Stimulated activated CD4-positive, alpha-beta T cell treated with anti-CD3 and anti-CD28 coated beads, Interleukin-15, amount 100 ng/mL, for 24 hours (primary cell): Measurements from ENCODE around the gene ITIH5.

ENCODE experiments used
- DNase-seq: peaks from one replicate; pipeline ENCODE4 v3.0.0-alpha.2; 2020

Gene ITIH5

DNA sequence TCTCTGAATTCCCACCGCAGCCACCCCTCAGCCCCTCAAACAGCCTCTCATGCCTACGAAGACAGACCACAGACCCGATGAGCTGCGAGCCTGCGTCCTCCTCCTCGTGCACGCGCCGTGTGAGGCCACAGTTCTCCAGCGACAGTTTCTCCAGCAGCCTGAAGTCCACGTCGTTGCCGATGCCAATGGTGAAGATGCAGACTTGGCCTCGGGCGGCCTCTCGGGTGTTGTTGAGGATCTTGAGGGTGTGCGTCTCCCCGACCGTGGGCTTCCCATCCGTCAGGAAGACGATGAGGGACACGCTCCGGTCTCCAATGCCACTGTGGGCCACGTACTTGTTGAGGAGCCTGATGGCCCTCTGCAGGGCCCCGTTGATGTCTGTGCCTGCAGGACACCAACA is 87.1 kb downstream of the ITIH5 start:
- no peak for DNase-seq

DNA sequence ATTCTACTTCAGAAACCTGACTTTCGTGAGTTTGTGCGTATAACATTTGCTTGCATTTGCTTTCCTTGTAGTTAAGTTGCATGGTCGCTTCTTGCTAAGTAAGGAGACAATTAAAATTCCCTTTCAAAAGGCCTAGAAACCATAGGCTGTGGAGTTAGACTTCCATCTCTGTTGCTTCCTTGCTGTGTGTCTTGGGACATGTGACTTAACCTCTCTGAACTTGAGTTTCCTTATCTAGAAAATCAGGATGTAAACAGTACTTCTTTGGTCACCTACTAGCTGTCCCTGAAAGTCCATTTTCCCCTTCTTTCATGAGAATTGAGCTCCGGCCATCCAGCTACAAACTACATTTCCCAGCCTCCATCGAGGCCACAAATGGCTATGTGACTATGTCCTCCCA is 89.2 kb downstream of the ITIH5 start:
- DNase-seq: no peak

DNA sequence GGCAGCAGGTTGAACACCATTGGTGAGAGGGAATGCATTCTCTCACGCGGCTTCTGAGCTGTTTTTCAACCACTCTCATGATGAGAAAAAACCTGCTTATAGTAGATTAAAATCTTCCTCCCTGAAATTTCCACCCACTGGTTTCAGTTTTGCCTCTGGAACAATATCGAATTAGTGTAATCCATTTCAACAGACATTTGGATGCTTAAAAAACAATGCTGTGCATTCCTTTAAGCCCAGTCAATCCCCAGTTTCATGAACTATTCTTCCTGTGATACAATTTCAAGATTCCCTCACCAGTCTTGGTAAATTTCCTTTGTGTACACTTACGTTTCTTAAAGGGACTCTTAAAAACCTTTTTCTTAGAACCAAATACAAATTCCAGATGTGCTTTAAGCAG is 89.6 kb downstream of the ITIH5 start:
- no peak for DNase-seq

DNA sequence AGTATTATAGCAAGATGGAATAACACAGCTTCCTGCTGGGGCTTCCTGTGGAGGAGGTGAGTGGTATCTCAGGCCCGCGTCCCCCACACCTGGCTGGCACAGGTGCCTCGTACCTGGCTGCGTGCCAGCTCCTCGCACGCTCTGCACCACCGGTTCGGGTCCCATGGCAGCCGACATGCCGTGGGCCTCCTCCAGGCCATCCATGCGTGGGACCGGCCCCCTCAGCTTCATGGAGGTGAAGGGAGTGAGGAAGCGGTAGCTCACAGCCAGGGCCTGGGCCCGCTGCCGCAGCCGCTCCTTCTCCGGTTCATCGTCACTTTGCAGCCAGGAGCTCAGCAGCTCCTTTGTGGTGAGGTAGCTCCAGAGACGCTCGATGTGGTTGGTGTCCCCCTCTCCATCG is 90.4 kb downstream of the ITIH5 start:
- no peak for DNase-seq

DNA sequence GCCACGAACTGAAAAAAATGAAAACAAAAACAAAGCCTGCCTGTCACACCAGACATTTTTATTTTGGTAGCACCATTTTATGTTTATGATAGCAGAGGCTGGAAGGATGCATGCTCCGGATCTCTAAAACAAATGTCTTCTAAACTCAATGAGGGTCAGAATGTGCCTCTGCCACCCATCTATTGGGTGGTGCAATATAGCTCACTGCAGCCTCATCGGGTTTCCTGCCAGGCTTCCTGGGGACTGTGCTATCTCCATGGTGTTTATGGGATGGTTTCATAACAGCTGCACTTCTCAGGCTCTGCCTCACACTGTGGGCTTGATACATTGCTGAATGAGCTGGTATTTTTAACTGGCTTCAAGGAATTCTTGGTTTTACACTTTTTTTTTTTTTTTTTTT is 94.4 kb downstream of the ITIH5 start:
- DNase-seq: no peak

DNA sequence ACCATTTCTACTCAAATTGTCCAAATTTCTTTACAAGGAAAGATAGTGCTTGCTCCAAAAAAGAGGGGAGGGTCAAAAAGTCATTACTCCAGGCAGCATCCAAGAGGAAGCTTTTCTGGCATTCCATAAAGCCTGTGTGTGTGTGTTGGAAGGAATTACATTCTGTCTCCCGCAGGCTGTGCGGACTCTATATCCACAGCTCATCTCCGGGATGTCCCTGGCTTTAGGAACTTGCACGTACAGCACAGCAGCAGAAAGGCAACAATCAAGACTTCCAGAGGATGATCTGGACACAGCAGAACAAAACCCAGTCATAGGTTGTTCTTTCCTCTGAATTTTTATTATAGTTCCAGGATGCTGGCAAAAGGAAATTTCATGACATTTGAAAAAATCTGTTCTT is 94.8 kb downstream of the ITIH5 start:
- DNase-seq: no peak

DNA sequence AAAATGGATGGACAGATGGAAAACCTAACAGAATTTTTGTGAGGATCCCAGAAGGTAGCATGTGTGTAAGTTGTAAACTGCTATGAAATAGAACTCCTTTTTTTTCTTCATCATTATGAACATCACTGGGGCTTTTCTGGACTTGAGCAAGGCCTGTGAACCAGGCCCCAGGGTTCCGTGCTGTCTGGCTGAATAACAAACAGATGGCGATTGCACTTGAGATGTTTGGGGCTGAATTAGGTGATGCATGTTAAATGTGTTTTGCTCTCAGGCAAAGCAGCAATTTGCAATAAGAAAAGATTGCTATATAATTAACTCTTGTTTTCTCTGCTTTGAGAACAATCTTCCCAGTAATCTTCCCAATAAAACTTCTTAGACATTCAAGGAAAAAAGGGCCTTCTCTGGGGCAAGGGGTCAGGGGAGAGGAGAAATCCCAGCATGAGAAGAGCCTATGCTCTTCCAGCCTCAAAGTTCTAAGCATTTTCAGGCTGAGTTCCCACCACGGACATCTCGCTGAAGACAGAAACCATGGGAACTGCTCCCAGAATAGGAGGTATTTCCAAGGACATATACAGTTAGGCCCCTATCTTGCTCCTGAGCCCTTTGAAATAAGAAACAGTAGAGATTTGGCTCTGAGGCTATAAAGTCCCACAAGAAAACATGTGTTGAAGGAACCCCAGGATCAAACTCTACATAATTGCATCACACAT is 98.7 kb downstream of the ITIH5 start:
- no peak for DNase-seq

DNA sequence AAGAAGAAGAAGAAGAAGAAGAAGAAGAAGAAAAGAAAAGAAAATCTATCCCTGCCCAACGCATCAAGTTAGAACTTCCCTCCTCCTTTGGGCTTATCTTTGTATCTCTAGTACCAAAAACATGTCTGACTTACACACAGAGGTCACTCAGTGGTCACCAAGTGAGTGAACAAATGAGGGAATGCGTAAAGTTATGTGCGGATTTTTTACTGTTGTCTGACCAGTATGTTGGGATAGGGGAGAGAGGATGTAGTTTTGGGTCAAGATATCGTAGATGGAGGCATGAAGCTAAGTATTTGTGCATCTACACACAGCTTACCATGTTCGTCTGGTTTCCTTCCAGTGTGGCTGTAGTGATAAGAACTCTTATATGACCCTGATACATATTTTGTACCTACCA is 99.9 kb downstream of the ITIH5 start:
- no peak for DNase-seq

DNA sequence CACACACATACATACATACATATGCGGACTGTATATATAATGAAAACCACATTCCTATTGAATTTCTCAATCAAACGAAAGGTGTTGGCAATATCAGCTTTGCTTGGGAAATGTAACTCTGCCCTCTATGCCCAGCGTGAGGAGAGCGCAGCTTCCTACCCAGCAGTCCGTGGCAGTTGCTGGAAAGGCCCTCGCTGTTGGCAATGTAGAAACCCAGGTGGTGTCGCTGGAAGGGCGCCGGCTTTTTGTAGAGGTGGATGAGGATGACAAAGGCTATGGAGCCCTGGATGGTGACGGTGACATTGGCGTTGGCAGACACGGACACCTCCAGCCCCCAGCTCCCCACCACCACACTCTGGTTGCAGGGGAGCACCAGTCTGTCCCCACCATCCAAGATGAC is 100.9 kb downstream of the ITIH5 start:
- DNase-seq: no peak

DNA sequence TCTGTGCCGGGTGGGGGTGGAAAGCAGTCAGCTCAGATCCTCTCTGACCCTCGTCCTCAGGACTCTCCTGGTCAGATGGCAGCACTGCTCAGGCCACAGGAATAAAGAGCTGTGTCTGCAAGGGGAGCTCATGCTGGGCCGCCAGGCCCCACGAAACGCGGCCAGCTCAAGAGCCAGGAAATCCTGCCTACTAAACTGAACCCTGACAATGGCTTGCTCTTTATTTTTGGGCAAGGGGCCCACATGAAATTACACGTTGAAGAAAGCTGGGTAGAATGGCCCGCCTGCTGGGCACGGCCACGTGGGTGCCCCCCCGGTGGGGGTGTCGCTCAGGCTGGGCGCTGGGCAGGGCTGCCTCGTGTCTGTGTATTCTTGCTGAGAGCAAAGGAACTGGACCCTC is 103.0 kb downstream of the ITIH5 start:
- DNase-seq: no peak

DNA sequence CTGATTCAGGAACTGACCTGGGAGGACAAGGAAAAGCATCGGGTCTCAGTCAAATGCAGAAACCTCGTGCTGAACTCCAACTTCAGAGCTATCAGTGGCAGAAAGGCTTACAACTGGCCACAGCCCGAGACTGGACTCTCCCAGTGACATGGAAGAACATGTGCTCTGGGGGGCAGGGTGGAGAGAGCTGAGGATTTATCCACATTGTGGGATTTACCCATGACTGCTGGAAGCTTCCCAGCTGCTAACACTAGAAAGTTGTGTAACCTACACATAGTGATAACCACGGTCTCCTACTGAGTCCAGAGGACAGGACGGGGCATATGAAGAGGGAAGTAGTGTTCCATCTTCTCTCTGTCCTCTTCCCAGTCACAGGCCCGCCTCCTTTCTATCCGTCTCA is 103.4 kb downstream of the ITIH5 start:
- no peak for DNase-seq

DNA sequence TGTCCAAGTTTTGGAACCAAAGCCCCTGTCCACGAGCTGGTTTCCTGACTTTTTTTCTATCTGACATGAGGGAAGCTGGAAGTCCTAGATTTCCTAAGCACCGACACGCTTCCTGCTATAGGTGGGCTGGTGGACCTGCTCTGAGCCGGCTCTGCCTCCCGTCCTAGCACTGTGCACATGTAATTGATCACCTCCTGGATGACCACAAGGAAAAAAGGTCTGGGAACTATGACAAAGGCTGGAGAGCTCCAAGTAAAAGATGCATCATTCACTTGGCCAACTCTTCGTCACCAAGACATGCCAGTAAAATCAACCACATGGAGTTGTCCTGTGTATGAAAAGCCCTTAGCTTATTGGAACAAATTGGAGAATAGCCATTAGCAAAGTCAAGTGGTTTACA is 104.8 kb downstream of the ITIH5 start:
- DNase-seq: no peak

DNA sequence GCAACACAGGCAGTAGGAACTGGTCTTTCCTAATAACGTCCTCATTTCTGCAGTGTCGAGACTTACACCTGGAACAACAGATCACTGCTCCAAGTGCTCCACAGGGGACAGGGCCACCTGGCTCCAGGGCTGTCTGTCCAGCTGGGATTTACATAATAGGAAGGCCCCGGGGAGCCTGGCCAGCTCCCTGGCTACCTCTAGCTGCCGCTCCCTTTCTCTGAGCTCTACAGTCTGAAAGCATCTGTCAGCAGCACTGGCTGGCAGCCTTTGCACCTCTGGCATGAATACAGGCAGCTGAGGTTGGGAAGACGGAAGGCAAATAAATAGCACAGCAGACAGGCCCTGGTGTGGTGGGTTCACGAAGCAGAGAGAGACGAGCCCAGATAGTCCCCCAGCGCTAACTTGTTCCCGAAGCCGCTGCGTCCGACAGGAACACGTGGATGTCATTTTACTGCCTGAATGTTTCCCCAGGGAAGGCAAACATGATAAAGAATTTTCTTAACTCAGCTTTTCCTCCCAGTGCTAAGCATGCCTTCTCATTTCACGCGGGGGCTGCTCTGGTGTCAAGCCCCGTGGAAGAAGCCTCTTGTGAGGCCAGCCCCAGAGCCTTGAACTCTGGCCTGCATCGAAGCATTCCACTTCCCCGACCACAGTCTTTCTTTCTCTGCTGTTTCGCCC is 105.4 kb downstream of the ITIH5 start:
- no peak for DNase-seq

DNA sequence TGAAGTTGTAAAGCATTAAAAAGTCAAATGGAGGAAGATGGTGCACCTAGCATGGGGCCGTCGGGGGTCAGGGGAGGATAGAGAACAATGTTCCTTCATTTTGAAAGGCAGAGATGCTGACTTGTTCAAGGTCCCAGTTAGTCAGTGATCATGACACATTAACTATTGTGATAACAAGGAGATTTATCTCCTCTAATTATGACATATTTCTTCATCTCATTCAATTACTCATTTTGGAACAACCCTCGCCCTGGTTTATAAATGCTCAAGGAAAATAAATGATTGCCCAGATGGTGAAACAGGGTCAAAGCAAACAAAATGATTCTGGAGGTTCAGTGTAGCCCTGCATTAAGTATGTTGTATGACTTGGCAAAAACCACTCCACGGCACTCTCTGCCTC is 106.2 kb downstream of the ITIH5 start:
- no peak for DNase-seq

DNA sequence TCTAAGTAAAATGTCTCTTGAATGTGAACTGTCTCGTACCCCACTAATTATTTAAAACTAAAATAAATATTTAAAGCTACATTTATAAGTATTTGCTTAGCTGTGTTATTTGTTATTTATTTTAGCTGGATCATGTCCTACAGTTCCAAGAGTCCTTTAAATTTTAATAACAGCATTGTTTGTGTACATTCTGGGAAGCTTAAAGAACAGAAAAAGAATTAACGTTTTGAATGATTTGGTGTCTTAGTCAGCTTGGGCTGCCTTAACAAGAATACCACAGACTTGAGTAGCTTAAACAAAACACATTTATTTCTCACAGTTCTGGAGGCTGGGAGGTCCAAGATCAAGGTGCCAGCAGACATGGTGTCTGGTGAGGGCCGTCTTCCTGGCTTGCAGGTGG is 107.4 kb downstream of the ITIH5 start:
- no peak for DNase-seq

DNA sequence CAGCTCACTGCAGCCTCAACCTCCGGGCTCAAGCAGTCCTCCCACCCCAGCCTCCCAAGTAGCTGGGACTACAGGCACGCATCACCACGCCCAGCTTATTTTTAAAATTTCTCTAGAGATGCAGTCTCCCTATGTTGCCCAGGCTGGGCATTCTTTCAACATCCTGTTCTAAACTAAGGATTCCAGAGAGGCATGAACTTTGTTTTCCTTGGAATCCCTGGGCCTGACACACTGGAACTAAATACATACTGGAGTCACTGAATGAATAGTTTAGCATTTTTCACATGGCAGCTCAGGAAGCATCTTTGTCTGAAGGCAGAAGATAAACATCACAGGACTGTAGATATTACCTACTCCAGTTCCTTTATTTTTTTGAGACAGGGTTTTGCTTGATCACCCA is 108.7 kb downstream of the ITIH5 start:
- no peak for DNase-seq

DNA sequence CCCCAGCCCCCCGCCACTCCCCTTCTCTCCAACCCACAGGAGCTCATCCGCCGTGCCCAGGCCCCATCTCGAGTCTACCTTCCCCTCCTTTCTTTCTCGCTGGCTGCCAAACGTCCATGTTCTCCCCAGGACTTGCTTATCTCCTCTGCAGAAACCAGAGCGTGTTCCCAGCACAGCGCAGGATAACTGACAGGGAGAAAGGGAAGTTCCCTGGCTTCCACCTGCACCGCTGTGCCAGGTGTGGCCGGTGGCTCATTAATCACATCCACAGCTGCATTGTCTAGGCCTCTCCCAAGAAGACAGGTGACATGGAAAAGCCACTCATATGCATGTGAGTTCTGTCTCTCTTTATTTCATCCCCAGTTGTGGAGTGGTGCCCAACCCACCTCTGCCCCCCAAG is 113.2 kb downstream of the ITIH5 start:
- DNase-seq: no peak

DNA sequence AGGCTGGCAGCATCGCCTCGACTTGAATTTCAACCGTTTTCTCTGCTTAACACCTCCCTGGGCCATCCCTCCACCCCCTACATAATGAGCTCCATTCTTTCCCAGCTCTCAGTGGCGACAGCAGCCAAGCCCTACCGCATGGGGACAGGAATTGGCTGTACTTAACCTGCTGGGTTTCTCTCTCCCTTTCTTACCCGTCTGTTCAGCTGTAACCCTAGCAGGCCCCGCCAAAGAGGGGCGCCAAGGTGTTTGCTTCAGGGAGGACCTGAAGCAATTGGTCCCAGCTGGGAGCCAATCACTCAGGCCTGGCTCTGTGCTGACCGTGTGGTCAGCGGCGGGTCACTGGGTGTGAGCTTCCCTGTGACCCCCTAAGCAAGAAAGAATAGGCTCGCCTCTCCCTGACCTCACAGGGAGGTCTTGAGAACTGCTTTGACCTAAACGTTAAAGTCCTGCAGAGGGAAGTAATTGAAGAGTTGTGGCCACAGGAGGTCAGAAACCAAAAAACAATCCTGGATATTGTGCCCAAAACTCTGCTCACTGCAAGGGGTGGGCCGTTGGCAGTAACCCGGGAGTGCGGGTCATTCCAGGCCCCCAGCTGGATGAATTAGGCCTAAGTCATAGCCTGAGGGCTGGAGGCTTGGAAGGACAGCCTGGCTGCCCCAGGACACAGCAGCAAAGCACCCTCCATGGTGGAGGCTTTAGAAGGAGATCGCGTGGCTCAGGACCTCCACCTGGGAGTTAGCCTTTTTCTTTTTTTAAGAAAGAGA is 114.6 kb downstream of the ITIH5 start:
- no peak for DNase-seq

DNA sequence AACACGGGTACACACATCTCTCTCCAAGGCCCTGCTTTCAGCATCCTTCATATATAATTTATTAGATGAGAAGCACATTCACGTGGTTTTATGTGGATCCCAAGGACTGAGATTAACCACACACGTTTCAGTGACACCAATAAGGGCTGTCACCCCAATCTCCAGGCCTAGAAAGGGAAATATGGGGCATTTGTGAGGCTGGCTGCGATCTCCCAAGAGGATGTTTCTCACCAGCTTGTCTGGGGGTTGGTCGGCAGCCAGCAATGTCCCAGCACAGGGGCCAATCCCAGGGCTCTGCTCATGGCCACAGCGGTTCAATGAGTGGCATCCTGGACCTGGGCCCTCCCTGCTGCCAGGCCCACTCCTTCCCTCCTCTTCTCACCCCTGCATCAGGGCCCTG is 115.5 kb downstream of the ITIH5 start:
- DNase-seq: no peak

DNA sequence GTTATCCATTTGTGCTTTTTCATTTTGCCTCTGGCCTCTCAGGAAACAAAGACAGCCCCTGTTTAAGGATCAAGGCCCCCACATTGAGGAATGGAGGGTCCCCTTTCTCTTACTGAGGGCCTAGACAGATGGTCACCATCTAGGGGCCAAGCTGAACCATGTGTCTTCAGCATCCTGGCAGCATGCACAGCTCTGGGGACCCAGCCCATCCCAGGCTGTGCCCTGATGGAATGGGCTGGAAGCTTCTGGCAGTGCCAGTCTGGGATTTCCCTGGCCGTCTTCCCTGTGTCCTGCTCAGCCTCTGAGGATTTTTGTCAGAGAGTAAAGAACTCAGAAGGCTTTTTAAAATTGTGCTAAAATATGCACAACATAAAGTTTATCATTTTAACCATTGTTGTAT is 116.8 kb downstream of the ITIH5 start:
- no peak for DNase-seq

DNA sequence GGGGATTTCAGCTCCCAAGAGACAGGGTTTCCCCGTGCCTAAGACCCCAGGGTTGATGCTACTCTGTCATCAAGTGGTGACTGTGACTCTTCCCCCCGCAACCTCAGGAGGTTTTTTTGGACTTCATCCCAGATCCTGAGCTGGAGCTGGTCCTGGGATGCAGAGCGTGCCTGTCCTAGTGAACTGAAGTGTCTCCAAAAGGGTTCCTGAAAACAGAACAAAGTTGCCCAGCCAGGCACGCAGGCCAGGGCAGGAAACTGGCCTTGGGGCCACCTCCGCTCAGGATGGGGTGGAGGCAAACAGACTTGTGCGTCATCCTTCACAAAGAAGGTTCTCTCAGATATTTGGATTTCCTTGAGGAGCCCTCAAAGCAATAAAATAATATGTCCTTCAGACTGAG is 118.9 kb downstream of the ITIH5 start:
- DNase-seq: no peak

DNA sequence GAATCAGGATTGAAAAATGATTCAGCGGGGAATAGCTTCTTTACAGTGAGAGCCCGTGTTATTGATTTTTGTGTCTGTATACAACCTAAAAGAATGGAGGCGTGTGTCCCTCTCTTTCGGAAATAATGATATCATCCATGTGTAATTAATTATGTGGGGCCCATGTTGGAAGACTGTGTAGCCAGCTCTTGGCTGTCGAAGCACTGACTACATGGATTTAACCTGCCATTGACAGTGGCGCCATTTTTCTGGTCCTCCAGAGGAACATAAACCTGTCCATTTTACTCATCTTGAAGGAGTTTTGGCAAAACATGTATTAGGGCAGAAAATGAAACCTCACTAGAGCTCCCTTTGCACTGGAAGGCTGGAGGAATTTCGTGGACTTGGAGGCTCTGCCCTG is 119.6 kb downstream of the ITIH5 start:
- no peak for DNase-seq

DNA sequence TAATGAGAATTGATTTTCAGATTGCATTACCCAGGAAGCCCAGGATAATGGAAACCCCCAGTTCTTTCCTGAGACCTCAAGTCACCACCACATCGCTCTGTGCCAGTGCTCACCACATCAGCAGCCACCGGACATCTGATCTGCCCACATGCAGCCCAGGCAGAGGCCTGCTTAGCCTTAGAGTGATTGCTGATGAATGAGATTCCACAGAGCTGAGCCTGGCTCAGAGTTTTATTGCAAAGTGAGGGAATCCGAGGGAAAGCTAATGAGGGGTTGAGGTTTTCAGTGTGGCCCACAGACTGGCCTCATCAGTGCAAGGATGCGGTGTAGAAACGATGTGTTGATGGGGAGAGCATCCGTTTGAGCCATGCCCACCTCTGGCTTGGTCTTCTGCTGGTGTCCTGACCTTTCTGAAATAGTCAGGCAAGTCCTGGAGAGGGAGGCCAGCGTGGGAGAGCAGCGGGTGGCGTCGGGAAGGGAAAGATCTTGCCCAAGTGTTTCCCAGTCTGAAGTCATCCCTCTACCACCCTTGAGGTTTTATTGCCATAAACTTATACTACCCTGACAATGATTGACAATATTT is 120.3 kb downstream of the ITIH5 start:
- DNase-seq: no peak

DNA sequence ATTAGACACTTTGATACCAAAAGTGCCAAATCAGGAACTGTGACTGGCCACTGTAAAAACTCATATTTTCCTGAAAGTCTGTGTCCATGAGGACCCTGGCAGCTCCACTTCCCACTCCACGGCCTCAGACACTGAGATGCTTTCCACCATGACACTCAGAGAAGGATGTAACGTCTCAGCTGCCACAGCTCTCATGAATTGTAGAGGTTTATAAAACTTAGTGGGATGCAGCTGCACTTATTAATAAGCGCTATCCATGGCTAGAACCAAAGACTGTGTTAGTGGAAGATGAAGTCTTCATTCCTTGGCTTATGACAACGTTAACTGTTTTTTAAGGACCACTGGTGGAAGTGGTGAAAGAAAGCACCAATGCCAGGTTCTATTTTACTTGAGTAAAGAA is 121.0 kb downstream of the ITIH5 start:
- no peak for DNase-seq
